ENCODE measurements around the gene GIMAP2.
"Not testable (repeated sequence)": the region's sequence is repeated elsewhere in the genome, so short reads cannot be mapped to it uniquely, and the experiment has no call there.

GIMAP2 gene

GRCh38 chr7:150671798-150672585 lies 13.5 kb upstream of the GIMAP2 start:
- POLR2A ChIA-PET; H3K36me3 ChIP-seq (ENCODE audit: control insufficient read depth in 2 of 2, insufficient read depth in 1 of 2, low read length in 2 of 2); H3K4me1 ChIP-seq (ENCODE audit: control insufficient read depth, insufficient read depth, low read length); H3K9me3 ChIP-seq (ENCODE audit: control insufficient read depth, insufficient read depth, low read depth, low read length); H3K27ac ChIP-seq (ENCODE audit: extremely low read depth, low read depth, low read length); H3K4me3 ChIP-seq (ENCODE audit: low read depth, low read length); CTCF ChIA-PET: not testable (repeated sequence)
- TF ChIP-seq ZNF146 (tag by site-specific recombination; IDR thresholded peaks at IDR 0.05): peak; percentile 62; the same call in 1 of the 2 replicates

- no peaks in the 10 kb centered on the region for H3K4me1 ChIP-seq (ENCODE audit: control insufficient read depth, insufficient read depth, low read length)
- no peak overlapping the region for H3K4me3 ChIP-seq (ENCODE audit: low read depth, low read length)
Measured at GRCh38 chr7:150675714-150676113, 9.8 kb upstream of the GIMAP2 start.

GRCh38 chr7:150676276-150676675 lies 9.2 kb upstream of the GIMAP2 start:
- H3K4me1 ChIP-seq (ENCODE audit: control insufficient read depth, insufficient read depth, low read length); H3K36me3 ChIP-seq (ENCODE audit: control insufficient read depth in 2 of 2, insufficient read depth in 1 of 2, low read length in 2 of 2); POLR2A ChIA-PET; H3K4me3 ChIP-seq (ENCODE audit: low read depth, low read length); CTCF ChIA-PET; H3K27ac ChIP-seq (ENCODE audit: extremely low read depth, low read depth, low read length); H3K9me3 ChIP-seq (ENCODE audit: control insufficient read depth, insufficient read depth, low read depth, low read length): not testable (repeated sequence)

More at GRCh38 chr7:150675714-150676113, 9.8 kb upstream of the GIMAP2 start:
- ChIA-PET CTCF (no interaction called here), POLR2A (no interaction called here)
- Histone ChIP-seq H3K27ac (ENCODE audit: extremely low read depth, low read depth, low read length) (no peak overlapping the region), H3K9me3 (ENCODE audit: control insufficient read depth, insufficient read depth, low read depth, low read length) (no peaks in the 10 kb centered on the region), H3K36me3 (ENCODE audit: control insufficient read depth in 2 of 2, insufficient read depth in 1 of 2, low read length in 2 of 2) (no peaks in the 10 kb centered on the region)
- TF ChIP-seq ZNF830 (tag by site-specific recombination; IDR thresholded peaks at IDR 0.05; ENCODE audit: low read depth) (no peak), ZEB2 (tag by site-specific recombination; IDR thresholded peaks at IDR 0.05) (no peak), BCL11B (tag by site-specific recombination; IDR thresholded peaks at IDR 0.05; ENCODE audit: low read depth) (no peak), PRDM6 (tag by site-specific recombination; IDR thresholded peaks at IDR 0.05) (no peak), ZNF18 (tag by site-specific recombination; IDR thresholded peaks at IDR 0.05) (no peak), ZNF148 (tag by site-specific recombination; IDR thresholded peaks at IDR 0.05; ENCODE audit: borderline replicate concordance) (no peak)

- H3K36me3 ChIP-seq (ENCODE audit: control insufficient read depth in 2 of 2, insufficient read depth in 1 of 2, low read length in 2 of 2); CTCF ChIA-PET; H3K4me1 ChIP-seq (ENCODE audit: control insufficient read depth, insufficient read depth, low read length); H3K27ac ChIP-seq (ENCODE audit: extremely low read depth, low read depth, low read length); POLR2A ChIA-PET; H3K4me3 ChIP-seq (ENCODE audit: low read depth, low read length); H3K9me3 ChIP-seq (ENCODE audit: control insufficient read depth, insufficient read depth, low read depth, low read length): not testable (repeated sequence)
Measured at GRCh38 chr7:150676854-150677253, 8.7 kb upstream of the GIMAP2 start.

- H3K36me3 ChIP-seq (ENCODE audit: control insufficient read depth in 2 of 2, insufficient read depth in 1 of 2, low read length in 2 of 2); POLR2A ChIA-PET; H3K4me3 ChIP-seq (ENCODE audit: low read depth, low read length); CTCF ChIA-PET; H3K27ac ChIP-seq (ENCODE audit: extremely low read depth, low read depth, low read length); H3K4me1 ChIP-seq (ENCODE audit: control insufficient read depth, insufficient read depth, low read length); H3K9me3 ChIP-seq (ENCODE audit: control insufficient read depth, insufficient read depth, low read depth, low read length): not testable (repeated sequence)
Measured at GRCh38 chr7:150678601-150679000, 6.9 kb upstream of the GIMAP2 start.

GRCh38 chr7:150680364-150680763 lies 5.1 kb upstream of the GIMAP2 start:
- CTCF ChIA-PET; H3K9me3 ChIP-seq (ENCODE audit: control insufficient read depth, insufficient read depth, low read depth, low read length); H3K4me1 ChIP-seq (ENCODE audit: control insufficient read depth, insufficient read depth, low read length); H3K27ac ChIP-seq (ENCODE audit: extremely low read depth, low read depth, low read length); POLR2A ChIA-PET; H3K4me3 ChIP-seq (ENCODE audit: low read depth, low read length); H3K36me3 ChIP-seq (ENCODE audit: control insufficient read depth in 2 of 2, insufficient read depth in 1 of 2, low read length in 2 of 2): not testable (repeated sequence)
